IPS DF 6.9 (cell line): ENCODE results near the gene UBE3C.
A peak's percentile ranks its signal among the peaks of the same experiment; 100 is the strongest.
"Not testable (repeated sequence)": the region's sequence is repeated elsewhere in the genome, so short reads cannot be mapped to it uniquely, and the experiment has no call there.

Experiments
- DNase-seq: peaks from one replicate; pipeline ENCODE4 v3.0.0-alpha.2; 2013; ENCODE audit warnings: low read depth, low spot score
- H3K27ac ChIP-seq: one replicate; pipeline ENCODE4 v1.5.1; 2013; ENCODE audit warnings: low read length, control low read depth
- H3K27me3 ChIP-seq: 2 replicates; pipeline ENCODE4 v1.6.1; 2013; ENCODE audit warnings: mild to moderate bottlenecking, low read length; ENCODE audit not compliant: control insufficient read depth, insufficient read depth
- H3K36me3 ChIP-seq: 2 replicates; pipeline ENCODE4 v1.6.1; 2013; ENCODE audit warnings: low read length; ENCODE audit not compliant: control insufficient read depth, insufficient read depth
- H3K4me1 ChIP-seq: 2 replicates; pipeline ENCODE4 v1.6.1; 2013; ENCODE audit warnings: low read length; ENCODE audit not compliant: control insufficient read depth, insufficient read depth
- H3K4me3 ChIP-seq: 2 replicates; pipeline ENCODE4 v1.5.1; 2013; ENCODE audit warnings: mild to moderate bottlenecking, low read length
- H3K9me3 ChIP-seq: 2 replicates; pipeline ENCODE4 v1.6.1; 2013; ENCODE audit warnings: low read length, inconsistent platforms; ENCODE audit not compliant: control insufficient read depth, insufficient read depth
- WGBS: extraction: QIAGEN DNeasy Blood & Tissue Kit; methylation state at CpG from one replicate; pipeline ENCODE4 v1.1.7; 2013; ENCODE audit warnings: mixed read lengths, missing lambda C conversion rate; ENCODE audit not compliant: insufficient read length, insufficient coverage; 5-methylcytosine and 5-hydroxymethylcytosine counted together

The UBE3C gene

GRCh38 chr7:157269341-157270059 is 130.8 kb downstream of the UBE3C start:
- Histone ChIP-seq H3K27ac (no peak overlapping the region), H3K4me1 (no peaks in the 10 kb centered on the region), H3K27me3 (no peaks in the 10 kb centered on the region), H3K4me3 (no peak overlapping the region), H3K9me3 (no peaks in the 10 kb centered on the region), H3K36me3 (peaks cover 2% of the 10 kb centered on the region; the same call in 1 of the 2 replicates)
- no peak for DNase-seq
- no CpG with 5 or more reads among the region's 16 CpGs for WGBS

DNA sequence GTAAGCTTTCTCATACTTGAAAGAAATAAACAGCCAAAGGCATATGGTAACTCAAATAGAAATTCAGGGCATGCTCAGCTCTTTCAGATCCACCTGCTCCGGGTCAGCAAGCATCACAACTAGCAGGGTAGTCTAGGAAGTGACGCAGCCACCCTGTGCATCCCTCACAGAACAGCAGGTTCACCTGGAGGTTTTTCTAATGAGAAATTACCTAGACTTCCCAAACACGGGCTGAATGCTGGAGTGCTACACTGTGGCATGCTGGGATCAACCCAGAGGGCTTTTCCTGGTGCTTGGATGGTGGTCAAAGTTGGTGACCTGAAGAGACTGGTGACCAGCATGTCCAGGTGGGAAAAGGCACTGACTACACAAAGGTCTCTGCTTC is 131.3 kb downstream of the UBE3C start:
- no peaks in the 10 kb centered on the region for H3K4me1 ChIP-seq
- no peaks in the 10 kb centered on the region for H3K9me3 ChIP-seq
- no peak overlapping the region for H3K27ac ChIP-seq
- H3K4me3 ChIP-seq, result no peak overlapping the region
- no peak for DNase-seq
- H3K36me3 ChIP-seq, result peaks cover 2% of the 10 kb centered on the region; the same call in 1 of the 2 replicates
- H3K27me3 ChIP-seq, result no peaks in the 10 kb centered on the region
- no CpG with 5 or more reads among the region's 3 CpGs for WGBS

- Histone ChIP-seq H3K36me3 (peaks cover 2% of the 10 kb centered on the region; the same call in 1 of the 2 replicates), H3K27me3 (no peaks in the 10 kb centered on the region), H3K4me1 (no peaks in the 10 kb centered on the region), H3K4me3 (no peak overlapping the region), H3K9me3 (no peaks in the 10 kb centered on the region), H3K27ac (no peak overlapping the region)
- no peak for DNase-seq
- WGBS, result no CpG with 5 or more reads among the region's 15 CpGs
These were observed 132.7 kb downstream of the UBE3C start for GRCh38 chr7:157271315-157271990.

DNA sequence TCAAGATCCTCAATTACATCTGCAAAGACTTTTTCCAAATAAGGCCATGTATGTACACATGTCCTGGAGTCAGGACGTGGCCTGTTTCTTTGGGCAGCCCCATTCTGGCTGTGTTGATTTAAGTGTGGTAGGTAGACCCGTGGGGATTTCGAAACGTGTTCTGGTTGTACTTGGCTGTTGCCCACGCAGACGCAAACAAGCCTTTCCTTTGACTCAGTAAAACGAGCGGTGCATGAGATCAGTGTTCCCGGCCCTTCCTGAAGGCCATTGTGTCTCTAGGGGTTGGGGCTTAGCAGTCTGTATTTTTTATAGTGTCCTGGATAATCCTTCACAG is 133.2 kb downstream of the UBE3C start:
- no peak overlapping the region for H3K27ac ChIP-seq
- H3K4me3 ChIP-seq, result no peak overlapping the region
- H3K36me3 ChIP-seq, result peaks cover 2% of the 10 kb centered on the region; the same call in 1 of the 2 replicates
- H3K4me1 ChIP-seq, result no peaks in the 10 kb centered on the region
- WGBS, result no CpG with 5 or more reads among the region's 9 CpGs
- H3K9me3 ChIP-seq, result no peaks in the 10 kb centered on the region
- DNase-seq, result no peak
- no peaks in the 10 kb centered on the region for H3K27me3 ChIP-seq

GRCh38 chr7:157272351-157273207 is 133.9 kb downstream of the UBE3C start:
- Histone ChIP-seq H3K36me3 (peaks cover 2% of the 10 kb centered on the region; the same call in 1 of the 2 replicates), H3K27ac (no peak overlapping the region), H3K9me3 (no peaks in the 10 kb centered on the region), H3K4me3 (no peak overlapping the region), H3K27me3 (no peaks in the 10 kb centered on the region), H3K4me1 (no peaks in the 10 kb centered on the region)
- WGBS, result no CpG with 5 or more reads among the region's 24 CpGs
- no peak for DNase-seq

DNA sequence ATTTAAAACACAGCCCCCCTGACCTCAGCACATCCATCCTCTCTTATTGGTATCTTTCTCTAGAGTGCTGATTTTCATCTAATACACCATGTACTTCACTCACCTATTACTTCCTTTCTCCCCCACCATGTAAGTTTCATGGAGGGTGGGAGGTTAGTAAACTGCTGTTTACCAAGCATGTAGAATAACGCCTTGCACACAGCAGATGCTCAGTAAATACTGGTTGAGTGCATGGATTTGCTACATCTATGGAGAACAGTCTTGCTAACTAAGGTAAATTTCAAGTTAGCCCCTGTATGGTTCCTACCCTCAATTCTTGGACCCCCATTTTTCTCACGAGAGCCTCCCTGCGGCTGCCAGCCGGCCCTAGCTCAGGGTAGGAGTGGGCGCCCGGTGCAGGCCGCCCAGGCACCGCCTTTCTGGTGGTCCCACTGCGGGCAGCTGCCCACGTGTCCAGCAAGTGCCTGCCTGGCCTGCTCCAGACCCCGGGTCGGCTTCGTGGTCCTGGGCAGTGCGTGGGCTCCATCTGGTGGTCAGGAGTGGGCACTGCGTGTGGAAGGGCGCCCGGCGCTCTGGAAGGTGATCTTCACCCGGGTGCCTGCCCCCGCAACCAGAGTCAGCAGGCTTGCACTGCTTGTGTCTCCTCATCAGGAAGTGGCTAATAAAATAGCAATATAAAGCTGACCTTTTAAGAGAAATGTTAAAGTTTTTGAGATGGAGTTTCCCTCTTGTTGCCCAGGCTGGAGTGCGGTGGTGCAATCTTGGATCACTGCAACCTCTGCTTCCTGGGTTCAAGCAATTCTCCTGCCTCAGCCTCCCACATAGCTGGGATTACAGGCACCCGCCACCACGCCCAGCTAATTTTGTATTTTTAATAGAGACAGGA is 134.7 kb downstream of the UBE3C start:
- Histone ChIP-seq H3K4me1 (no peaks in the 10 kb centered on the region), H3K36me3 (peaks cover 2% of the 10 kb centered on the region; the same call in 1 of the 2 replicates), H3K9me3 (no peaks in the 10 kb centered on the region), H3K27me3 (no peaks in the 10 kb centered on the region), H3K4me3 (no peak overlapping the region), H3K27ac (no peak overlapping the region)
- no CpG with 5 or more reads among the region's 23 CpGs for WGBS
- DNase-seq, result peak; percentile 63

DNA sequence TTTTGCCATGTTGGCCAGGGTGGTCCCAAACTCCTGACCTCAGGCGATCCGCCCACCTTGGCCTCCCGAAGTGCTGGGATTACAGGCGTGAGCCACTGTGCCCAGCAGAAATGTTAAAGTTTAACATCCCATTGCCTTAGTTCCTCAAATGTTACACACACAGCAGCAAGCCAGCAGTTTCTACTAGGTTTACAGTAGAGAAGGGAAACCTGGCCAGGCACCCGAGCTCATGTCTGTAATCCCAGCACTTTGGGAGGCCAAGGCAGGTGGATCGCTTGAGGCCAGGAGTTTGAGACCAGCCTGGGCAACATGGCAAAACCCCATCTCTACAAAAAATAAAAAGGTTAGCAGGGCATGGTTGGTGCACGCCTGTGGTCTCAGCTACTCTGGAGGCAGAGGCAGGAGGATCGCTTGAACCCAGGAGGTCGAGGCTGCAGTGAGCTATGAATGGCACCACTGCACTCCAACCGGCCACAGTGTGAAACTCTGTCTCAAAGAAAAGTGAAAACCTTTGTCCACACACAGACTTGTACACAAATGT is 135.4 kb downstream of the UBE3C start:
- DNase-seq, H3K4me1 ChIP-seq, H3K36me3 ChIP-seq, H3K9me3 ChIP-seq, H3K4me3 ChIP-seq, H3K27ac ChIP-seq, H3K27me3 ChIP-seq: not testable (repeated sequence)
- WGBS, result no CpG with 5 or more reads among the region's 10 CpGs

DNA sequence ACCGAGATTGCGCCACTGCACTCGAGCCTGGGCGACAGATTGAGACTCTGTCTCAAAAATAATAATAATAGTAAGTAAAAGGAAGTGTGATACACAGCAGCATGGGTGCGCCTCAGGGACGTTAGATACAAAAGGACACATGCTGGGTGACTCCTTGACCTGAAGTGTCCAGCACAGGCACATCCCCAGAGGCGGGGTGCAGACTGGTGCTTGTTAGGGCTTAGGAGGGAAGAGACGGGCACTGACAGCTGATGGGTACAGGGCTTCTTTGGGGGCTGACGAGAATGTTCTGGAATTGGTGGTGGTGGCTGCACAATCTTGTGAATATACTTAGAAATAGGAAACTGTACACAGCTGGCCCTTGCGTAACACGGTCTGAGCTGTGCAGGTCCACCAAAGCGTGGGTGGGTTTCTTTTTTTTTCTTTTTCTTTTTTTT is 136.3 kb downstream of the UBE3C start:
- Histone ChIP-seq H3K36me3 (peaks cover 2% of the 10 kb centered on the region; the same call in 1 of the 2 replicates), H3K4me3 (no peak overlapping the region), H3K4me1 (no peaks in the 10 kb centered on the region; the same call in 1 of the 2 replicates), H3K27ac (no peak overlapping the region), H3K27me3 (no peaks in the 10 kb centered on the region), H3K9me3 (no peaks in the 10 kb centered on the region)
- no CpG with 5 or more reads among the region's 12 CpGs for WGBS
- no peak for DNase-seq

DNA sequence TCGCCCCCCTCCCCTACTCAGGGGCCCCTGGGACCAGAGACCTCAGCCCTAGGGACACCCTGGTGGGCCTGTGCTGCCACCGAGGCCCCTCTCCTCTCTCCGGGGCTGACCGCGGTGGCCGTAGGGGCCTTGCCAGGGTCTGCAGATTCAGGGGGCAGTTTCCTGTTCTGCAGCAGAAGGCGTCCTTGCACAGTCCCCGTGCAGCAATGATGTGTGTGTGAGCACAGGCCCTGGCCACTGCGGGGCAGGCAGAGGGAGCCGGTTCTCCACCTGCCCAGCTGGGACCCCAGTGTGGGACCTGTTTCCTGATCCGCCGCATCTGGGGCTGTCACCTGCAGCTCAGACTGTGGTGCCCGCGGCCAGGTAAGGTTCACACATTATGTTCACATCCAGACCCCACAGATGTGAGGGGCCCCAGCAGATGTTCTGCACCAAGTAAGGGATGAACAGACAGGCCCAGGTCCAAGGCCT is 137.4 kb downstream of the UBE3C start:
- 0 out of 2 replicates have a peak, but pooled peaks cover 2% of the 10 kb centered on the region for H3K36me3 ChIP-seq
- WGBS, result no CpG with 5 or more reads among the region's 14 CpGs

More for the DNA sequence above, 137.4 kb downstream of the UBE3C start:
- no peak for DNase-seq
- Histone ChIP-seq H3K27me3 (no peaks in the 10 kb centered on the region), H3K4me1 (no peaks in the 10 kb centered on the region; the same call in 1 of the 2 replicates), H3K27ac (no peak overlapping the region), H3K4me3 (no peak overlapping the region), H3K9me3 (no peaks in the 10 kb centered on the region)
